GM20431 (cell line): ENCODE measurements around the gene RNF169.
"Not testable (repeated sequence)": the region's sequence is repeated elsewhere in the genome, so short reads cannot be mapped to it uniquely, and the experiment has no call there.

Source experiments
- in situ Hi-C: fragments of 300-500 bp; cut with MseI, MboI; formaldehyde crosslinking; loops from one replicate; pipeline ENCODE4 v1.15.0; 2020; ENCODE audit warnings: low sequenced_read_pairs; ENCODE audit not compliant: unreplicated experiment

The RNF169 gene

GRCh38 chr11:74726547-74727182, 22.0 kb upstream of the RNF169 start:
- in situ Hi-C loops = no loop called here

- in situ Hi-C loops = no loop called here
These were observed 19.3 kb upstream of the RNF169 start for GRCh38 chr11:74729397-74729796.

- in situ Hi-C loops = no loop called here
These were observed 17.9 kb upstream of the RNF169 start for GRCh38 chr11:74730571-74731260.

- in situ Hi-C loops = no loop called here
These were observed 17.2 kb upstream of the RNF169 start, which contains the start of gene CHRDL2 for GRCh38 chr11:74731301-74732094. CHRDL2 (minus strand) TSS chr11:74731426; CDS start chr11:74730888, 538 bp downstream.

- in situ Hi-C loops = no loop called here
These were observed 14.1 kb upstream of the RNF169 start for GRCh38 chr11:74734559-74734925.

- in situ Hi-C loops = no loop called here
These were observed 13.2 kb upstream of the RNF169 start for GRCh38 chr11:74735365-74735928.

GRCh38 chr11:74736031-74736430, 12.6 kb upstream of the RNF169 start:
- in situ Hi-C loops = no loop called here

GRCh38 chr11:74739546-74740270, 8.9 kb upstream of the RNF169 start:
- in situ Hi-C loops = no loop called here

- in situ Hi-C loops = no loop called here
These were observed 6.6 kb upstream of the RNF169 start for GRCh38 chr11:74742070-74742469.

GRCh38 chr11:74743640-74744039, 5.0 kb upstream of the RNF169 start:
- in situ Hi-C loops = no loop called here

- in situ Hi-C loops = no loop called here
These were observed 4.4 kb upstream of the RNF169 start for GRCh38 chr11:74744277-74744676.

GRCh38 chr11:74746868-74747267, 1.8 kb upstream of the RNF169 start:
- in situ Hi-C loops = no loop called here

- in situ Hi-C loops = no loop called here
These were observed 697 bp downstream of the RNF169 start for GRCh38 chr11:74749127-74749964.

- in situ Hi-C loops = no loop called here
These were observed 1.3 kb downstream of the RNF169 start for GRCh38 chr11:74749965-74750296.

GRCh38 chr11:74750598-74750997, 1.9 kb downstream of the RNF169 start:
- in situ Hi-C loops = not testable (repeated sequence)

- in situ Hi-C loops = no loop called here
These were observed 2.7 kb downstream of the RNF169 start for GRCh38 chr11:74751303-74751702.

GRCh38 chr11:74754507-74755252, 6.0 kb downstream of the RNF169 start:
- in situ Hi-C loops = no loop called here

- in situ Hi-C loops = no loop called here
These were observed 6.8 kb downstream of the RNF169 start for GRCh38 chr11:74755395-74755995.
